Large intestine (tissue), 3 donors: ENCODE data around the gene PARD3. TPM values are rescaled to one million over a fixed set of nuclear protein-coding genes. Genes with fewer than 3 reads are reported as not detected.
"Not testable (repeated sequence)": the region's sequence is repeated elsewhere in the genome, so short reads cannot be mapped to it uniquely, and the experiment has no call there.

Experiments
- DNase-seq, 2 donors: peaks; one replicate each; pipeline versions ENCODE4 v3.0.0 to v3.0.0-alpha.2; 2013
- H3K27ac ChIP-seq: one replicate; pipeline ENCODE4 v1.5.1; 2013; ENCODE audit warnings: low read length
- H3K27me3 ChIP-seq: 2 replicates; pipeline ENCODE4 v1.6.1; 2013; ENCODE audit warnings: low read length; ENCODE audit not compliant: control insufficient read depth, insufficient read depth
- H3K36me3 ChIP-seq: 2 replicates; pipeline ENCODE4 v1.6.1; 2013; ENCODE audit warnings: low read length; ENCODE audit not compliant: control insufficient read depth, insufficient read depth
- H3K4me1 ChIP-seq: one replicate; pipeline ENCODE4 v1.6.1; 2013; ENCODE audit warnings: low read length; ENCODE audit not compliant: control insufficient read depth, insufficient read depth
- H3K4me3 ChIP-seq: one replicate; pipeline ENCODE4 v1.5.1; 2013; ENCODE audit warnings: low read length
- H3K9me3 ChIP-seq: one replicate; pipeline ENCODE4 v1.6.1; 2013; ENCODE audit warnings: mild to moderate bottlenecking, low read depth, low read length, moderate library complexity; ENCODE audit not compliant: control insufficient read depth
- whole genome bisulfite sequencing: methylation state at CpG from one replicate; pipeline ENCODE4 v1.1.5; 2013; ENCODE audit warnings: low lambda C conversion rate; ENCODE audit not compliant: insufficient coverage; 5-methylcytosine and 5-hydroxymethylcytosine counted together
- polyA plus RNA-seq: library from polyadenylated mRNA; unstranded; fragments of 120-200 nt; gene quantifications from one replicate; pipeline ENCODE4 v1.2.1, GENCODE V29; 2013

PARD3 gene
- polyA plus RNA-seq, 1 donor: 25.5 TPM

DNA sequence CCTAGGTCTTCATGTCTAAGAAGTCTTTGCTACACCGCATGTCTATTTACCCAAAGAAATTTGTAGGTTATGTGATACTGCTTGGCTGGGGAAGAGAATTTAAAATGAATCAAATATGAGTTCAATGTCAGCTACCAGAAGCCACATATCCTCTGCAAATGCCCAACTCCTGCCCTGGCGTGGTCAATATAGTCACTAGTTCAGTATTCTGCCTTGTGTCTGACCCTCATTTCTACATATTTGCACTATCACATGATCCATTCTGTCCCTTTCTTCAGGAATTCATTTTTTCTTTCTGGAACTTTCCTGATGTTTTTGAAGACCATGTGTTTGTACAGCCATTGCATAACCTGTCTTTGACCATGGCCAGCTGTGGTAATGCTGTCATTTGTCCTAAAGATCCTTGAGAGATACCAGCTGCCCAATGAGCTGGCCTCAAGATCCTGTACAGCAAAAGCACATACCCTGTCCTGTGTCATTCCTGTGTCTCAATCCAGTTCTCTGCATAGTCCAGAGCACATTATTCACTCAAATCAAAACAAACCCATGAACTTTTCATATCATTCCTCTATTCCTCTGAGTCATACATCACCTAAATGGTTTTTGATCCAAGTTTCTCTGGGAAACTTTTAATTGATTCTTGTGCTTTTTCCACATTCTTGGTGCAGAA, 524.5 kb downstream of the PARD3 start:
- H3K9me3 ChIP-seq: no peaks in the 10 kb centered on the region
- WGBS: no CpG with 5 or more reads among the region's 2 CpGs
- H3K4me1 ChIP-seq: no peaks in the 10 kb centered on the region
- H3K27ac ChIP-seq: no peak overlapping the region
- no peak for DNase-seq
- no peaks in the 10 kb centered on the region for H3K36me3 ChIP-seq
- no peaks in the 10 kb centered on the region for H3K27me3 ChIP-seq
- H3K4me3 ChIP-seq: no peak overlapping the region

DNA sequence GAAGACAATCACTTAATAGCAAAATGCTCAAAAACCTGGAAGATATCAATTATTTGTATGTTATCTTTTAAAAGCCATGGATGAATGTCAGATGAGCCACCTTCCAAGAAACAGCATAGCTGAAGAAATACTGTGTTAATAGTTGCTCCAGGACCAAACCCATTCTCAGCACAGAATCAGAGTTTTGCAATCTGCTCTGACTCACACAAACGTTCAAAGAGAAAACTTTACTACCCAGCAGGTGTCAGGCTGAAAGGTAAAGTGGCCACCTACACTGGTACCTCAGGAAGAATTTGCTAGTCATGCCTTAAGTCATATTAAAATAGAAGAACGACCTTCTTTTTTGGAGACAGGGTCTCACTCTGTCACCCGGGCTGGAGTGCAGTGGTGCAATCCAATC, 526.5 kb downstream of the PARD3 start:
- H3K4me3 ChIP-seq: no peak overlapping the region
- no peaks in the 10 kb centered on the region for H3K4me1 ChIP-seq
- no peaks in the 10 kb centered on the region for H3K36me3 ChIP-seq
- no peak overlapping the region for H3K27ac ChIP-seq
- WGBS: no CpG with 5 or more reads among the region's 3 CpGs
- no peaks in the 10 kb centered on the region for H3K27me3 ChIP-seq
- DNase-seq: peak in 1 of 2 donors; percentile 58
- no peaks in the 10 kb centered on the region for H3K9me3 ChIP-seq

DNA sequence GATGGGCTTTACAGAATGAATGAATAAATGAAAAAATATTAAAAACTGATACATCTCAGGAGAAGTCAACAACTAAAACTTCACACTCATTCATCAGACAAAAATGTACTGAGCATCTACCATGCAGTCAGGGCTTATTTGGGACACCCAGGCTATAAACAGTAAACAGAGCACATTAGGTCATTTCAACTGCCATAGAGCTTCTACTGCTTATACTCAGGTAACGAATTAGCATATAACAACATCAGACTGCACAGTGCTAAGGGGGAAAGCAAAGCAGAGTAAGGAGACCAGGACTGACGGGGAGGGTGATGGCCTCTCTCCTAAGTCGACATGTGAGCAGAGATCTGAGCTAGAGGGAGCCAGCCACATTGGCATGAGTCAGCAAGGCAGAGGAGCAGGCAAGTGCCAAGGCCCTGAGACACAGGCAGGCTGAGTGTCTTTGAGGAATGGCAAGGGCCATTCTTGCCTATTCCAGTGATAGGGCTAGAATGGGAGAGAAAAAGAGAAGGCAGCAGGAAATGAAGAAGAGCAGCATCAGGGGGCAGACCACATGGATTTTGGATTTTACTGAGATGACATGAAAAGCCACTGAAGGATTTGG, 528.9 kb downstream of the PARD3 start:
- H3K27me3 ChIP-seq: no peaks in the 10 kb centered on the region
- DNase-seq: no peak

DNA sequence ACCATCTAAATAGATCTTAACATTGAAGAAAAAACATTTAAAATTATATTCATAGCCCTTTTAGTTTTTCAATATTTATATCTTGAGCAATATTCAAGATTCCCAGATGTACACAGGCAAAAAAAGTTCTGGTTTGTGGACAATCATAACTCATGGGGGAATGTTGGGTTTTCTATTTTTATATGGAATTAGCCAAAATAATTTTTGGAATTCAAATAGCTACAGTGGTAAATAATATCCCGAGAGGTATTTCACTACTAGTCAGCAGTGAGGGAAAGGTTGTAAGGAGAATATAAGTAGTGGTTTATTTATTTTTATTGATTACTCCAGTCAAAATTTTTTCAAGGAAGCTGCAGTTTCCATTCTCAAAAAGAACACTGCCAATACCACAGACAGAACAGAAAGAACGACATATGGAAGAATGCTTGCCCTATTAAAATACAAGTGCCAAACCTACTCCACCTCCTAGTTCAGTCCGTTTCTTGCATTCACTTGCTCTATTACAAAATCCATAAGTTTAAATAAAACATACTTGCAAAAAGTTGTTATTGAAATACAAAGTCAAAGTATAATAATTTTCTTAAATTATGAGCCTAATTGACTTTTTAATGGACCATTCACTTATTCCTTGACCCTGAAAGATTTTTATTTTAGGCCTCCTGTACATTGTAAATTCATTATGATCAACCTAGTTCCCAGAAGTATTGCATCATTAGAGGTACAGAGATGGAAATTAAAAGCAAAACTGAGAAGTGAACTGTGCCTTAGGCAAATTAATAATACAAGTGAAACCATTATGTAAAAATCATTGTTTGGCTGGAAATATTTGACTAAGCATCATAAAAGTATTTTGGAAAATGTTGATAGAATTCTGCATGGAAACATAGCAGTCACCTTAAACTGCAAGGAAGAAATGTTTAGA, 533.2 kb downstream of the PARD3 start:
- DNase-seq: no peak
- Histone ChIP-seq H3K36me3 (no peaks in the 10 kb centered on the region), H3K27me3 (no peaks in the 10 kb centered on the region), H3K4me1 (no peaks in the 10 kb centered on the region), H3K27ac (no peak overlapping the region), H3K9me3 (no peaks in the 10 kb centered on the region), H3K4me3 (no peak overlapping the region)
- WGBS: 100% methylated on average over 1 of the region's 3 CpGs

More for the DNA sequence above, 528.9 kb downstream of the PARD3 start:
- WGBS: 80% methylated on average over 1 of the region's 3 CpGs
- H3K27ac ChIP-seq: no peak overlapping the region
- H3K36me3 ChIP-seq: no peaks in the 10 kb centered on the region
- H3K4me1 ChIP-seq: no peaks in the 10 kb centered on the region
- H3K4me3 ChIP-seq: no peak overlapping the region
- H3K9me3 ChIP-seq: no peaks in the 10 kb centered on the region

DNA sequence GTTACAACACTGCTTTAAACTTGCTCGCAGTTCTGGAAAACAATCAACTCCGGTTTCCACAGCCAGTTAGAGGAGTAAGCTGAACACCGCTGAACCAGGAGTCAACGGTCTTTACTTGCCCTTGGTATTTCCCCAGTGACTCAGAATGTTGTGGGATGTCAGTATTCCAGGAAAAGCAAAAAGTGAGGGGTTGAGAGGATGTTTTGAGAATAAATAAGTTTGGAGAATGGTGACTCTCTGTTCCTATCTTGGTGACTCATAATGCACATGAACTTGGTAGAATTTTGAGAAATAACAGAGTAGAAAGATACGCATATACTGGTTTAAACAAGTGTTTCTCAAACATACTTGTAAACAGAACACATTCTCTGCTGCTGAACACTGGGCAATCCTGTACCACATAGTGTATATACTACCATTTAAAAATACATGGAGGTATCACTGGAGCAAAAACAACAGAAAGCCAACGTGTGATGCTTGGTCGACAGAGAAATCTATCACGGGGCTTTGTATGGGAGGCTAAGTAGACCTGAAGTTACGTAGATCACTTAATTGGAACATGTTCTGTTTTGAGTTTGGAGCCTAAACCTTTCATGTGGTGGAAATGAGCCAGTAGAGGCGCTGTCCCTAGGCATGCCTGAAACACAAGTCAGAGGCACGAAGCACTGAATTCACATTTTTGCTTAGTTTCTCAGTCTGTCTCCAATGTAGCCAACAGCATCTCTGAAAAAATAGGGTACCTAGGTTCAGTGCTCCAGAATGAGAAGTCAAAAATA, 534.3 kb downstream of the PARD3 start:
- no peak overlapping the region for H3K27ac ChIP-seq
- WGBS: 83% methylated on average over 3 of the region's 11 CpGs
- H3K27me3 ChIP-seq: no peaks in the 10 kb centered on the region
- H3K9me3 ChIP-seq: no peaks in the 10 kb centered on the region
- DNase-seq: no peak
- no peaks in the 10 kb centered on the region for H3K36me3 ChIP-seq
- H3K4me3 ChIP-seq: no peak overlapping the region
- no peaks in the 10 kb centered on the region for H3K4me1 ChIP-seq

DNA sequence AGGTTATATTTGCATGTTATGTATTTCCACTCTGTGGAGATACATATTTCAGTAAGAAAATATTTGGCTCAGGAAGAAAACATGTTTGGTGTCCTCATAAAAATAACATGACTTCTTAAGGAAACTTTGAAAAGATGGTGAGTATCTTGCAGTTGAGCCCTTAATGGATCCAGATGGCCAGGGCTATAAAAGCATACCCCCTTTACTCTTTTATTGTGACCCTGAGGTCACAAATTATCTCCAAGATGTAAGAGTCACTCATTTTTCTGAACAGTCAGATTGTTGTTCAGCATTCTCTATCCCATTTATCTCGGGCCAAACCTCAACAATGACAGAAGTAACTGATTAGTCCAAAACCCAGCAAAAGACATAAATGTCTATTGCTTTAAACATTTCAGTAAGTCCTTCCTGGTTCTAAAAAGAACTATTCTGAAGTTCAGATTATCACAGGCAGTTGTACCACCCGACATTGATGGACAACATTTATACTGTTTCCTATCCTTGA, 539.4 kb downstream of the PARD3 start:
- Histone ChIP-seq H3K4me1 (no peaks in the 10 kb centered on the region), H3K4me3 (no peak overlapping the region), H3K27ac (no peak overlapping the region), H3K9me3 (no peaks in the 10 kb centered on the region), H3K27me3 (no peaks in the 10 kb centered on the region), H3K36me3 (no peaks in the 10 kb centered on the region)
- 50% methylated on average over 1 of the region's 2 CpGs for WGBS
- no peak for DNase-seq

DNA sequence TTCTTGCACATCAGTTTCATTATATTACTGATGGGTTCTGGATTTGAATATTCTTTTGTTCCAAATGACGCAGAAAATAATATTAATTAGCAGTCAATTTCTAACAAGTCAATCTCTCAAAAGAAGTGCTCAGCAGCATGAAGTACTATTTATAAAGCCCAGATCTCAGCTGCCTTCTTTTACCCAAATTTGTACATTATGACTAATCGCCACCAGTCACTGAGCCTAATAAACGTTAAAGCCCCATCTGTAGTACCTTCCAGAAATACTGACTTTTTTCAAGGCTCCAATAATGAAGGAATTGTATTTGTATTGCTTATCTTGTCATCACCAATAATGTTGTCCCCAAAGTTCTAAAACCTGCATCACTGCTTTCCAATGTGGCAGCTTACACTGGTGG, 540.2 kb downstream of the PARD3 start:
- no peaks in the 10 kb centered on the region for H3K36me3 ChIP-seq
- no peak overlapping the region for H3K27ac ChIP-seq
- WGBS: no CpG with 5 or more reads among the region's 3 CpGs
- no peak for DNase-seq
- H3K4me3 ChIP-seq: no peak overlapping the region
- H3K27me3 ChIP-seq: no peaks in the 10 kb centered on the region
- H3K4me1 ChIP-seq: no peaks in the 10 kb centered on the region
- H3K9me3 ChIP-seq: no peaks in the 10 kb centered on the region

DNA sequence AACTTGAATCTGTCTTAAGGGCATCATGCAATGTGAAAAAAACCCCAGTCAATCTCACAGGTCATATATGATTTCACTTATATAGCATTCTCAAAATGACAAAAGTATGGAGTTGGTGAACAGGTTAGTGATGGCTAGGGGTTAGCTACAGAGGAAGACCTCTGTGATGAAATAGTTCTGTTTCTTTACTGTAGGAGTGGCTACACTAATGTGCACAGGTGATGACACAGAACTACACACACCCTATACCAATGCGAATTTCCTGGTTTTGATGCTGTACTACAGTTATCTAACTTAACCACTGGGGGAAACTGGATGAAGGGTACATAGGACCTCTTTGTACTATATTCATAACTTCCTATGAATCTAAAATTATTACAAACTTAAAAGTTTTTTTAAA, 541.8 kb downstream of the PARD3 start:
- H3K36me3 ChIP-seq: no peaks in the 10 kb centered on the region
- DNase-seq: no peak
- no peak overlapping the region for H3K4me3 ChIP-seq
- no peaks in the 10 kb centered on the region for H3K9me3 ChIP-seq
- H3K27me3 ChIP-seq: no peaks in the 10 kb centered on the region
- no peak overlapping the region for H3K27ac ChIP-seq
- no CpG with 5 or more reads among the region's 1 CpG for WGBS
- H3K4me1 ChIP-seq: no peaks in the 10 kb centered on the region

DNA sequence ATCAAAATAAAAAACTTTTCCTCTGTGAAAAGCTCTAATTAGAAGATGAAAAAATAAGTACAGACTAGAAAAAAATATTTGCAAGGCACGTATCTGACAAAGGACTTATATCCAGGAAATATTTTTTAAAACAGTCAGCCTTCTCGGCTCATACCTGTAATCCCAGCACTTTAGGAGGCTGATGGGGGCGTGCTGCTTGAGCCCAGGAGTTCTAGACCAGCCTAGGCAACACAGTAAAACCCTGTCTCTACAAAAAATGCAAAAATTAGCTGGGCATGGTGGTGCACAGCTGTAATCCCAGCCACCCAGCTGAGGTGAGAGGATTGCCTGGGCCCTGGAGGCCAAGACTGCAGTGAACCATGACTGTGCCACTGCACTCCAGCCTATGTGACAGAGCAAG, 542.8 kb downstream of the PARD3 start:
- no peaks in the 10 kb centered on the region for H3K9me3 ChIP-seq
- no peak overlapping the region for H3K4me3 ChIP-seq
- no CpG with 5 or more reads among the region's 3 CpGs for WGBS

DNA sequence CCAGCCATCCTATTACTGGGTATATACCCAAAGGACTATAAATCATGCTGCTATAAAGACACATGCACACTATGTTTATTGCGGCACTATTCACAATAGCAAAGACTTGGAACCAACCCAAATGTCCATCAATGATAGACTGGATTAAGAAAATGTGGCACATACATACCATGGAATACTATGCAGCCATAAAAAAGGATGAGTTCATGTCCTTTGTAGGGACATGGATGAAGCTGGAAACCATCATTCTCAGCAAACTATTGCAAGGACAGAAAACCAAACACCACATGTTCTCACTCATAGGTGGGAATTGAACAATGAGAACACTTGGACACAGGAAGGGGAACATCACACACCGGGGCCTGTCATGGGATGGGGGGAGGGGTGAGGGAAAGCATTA, 546.7 kb downstream of the PARD3 start:
- WGBS: no CpG with 5 or more reads among the region's 2 CpGs
- H3K27ac ChIP-seq, H3K36me3 ChIP-seq, H3K4me1 ChIP-seq, DNase-seq, H3K9me3 ChIP-seq, H3K27me3 ChIP-seq, H3K4me3 ChIP-seq: not testable (repeated sequence)

More for the DNA sequence above, 542.8 kb downstream of the PARD3 start:
- H3K4me1 ChIP-seq: no peaks in the 10 kb centered on the region
- H3K36me3 ChIP-seq: no peaks in the 10 kb centered on the region
- no peak overlapping the region for H3K27ac ChIP-seq
- no peaks in the 10 kb centered on the region for H3K27me3 ChIP-seq
- DNase-seq: no peak
